Retinal pigment epithelial cell (primary cell): ENCODE results near the gene GRK5.

Experiments
- DNase-seq: peaks from one replicate; pipeline ENCODE4 v3.0.0-alpha.2; 2010; ENCODE audit warnings: low read depth
- H3K4me3 ChIP-seq: 2 replicates; pipeline ENCODE4 v1.5.1; 2011; ENCODE audit warnings: mild to moderate bottlenecking, low read length, control low read depth, moderate library complexity
- CTCF ChIP-seq: conservative IDR thresholded peaks from 2 replicates; pipeline ENCODE4 v1.5.1; 2011; ENCODE audit warnings: low read depth, low read length, control low read depth, inconsistent platforms

The GRK5 gene

GRCh38 chr10:119282446-119282845 is 75.1 kb downstream of the GRK5 start:
- no peak for DNase-seq
- H3K4me3 ChIP-seq = no peak overlapping the region
- no peak for TF ChIP-seq CTCF

GRCh38 chr10:119283387-119283786 is 76.0 kb downstream of the GRK5 start:
- no peak overlapping the region for H3K4me3 ChIP-seq
- TF ChIP-seq CTCF = no peak
- no peak for DNase-seq

GRCh38 chr10:119283818-119284217 is 76.4 kb downstream of the GRK5 start:
- no peak for DNase-seq
- TF ChIP-seq CTCF = no peak
- no peak overlapping the region for H3K4me3 ChIP-seq

- H3K4me3 ChIP-seq = no peak overlapping the region
- DNase-seq = no peak
- no peak for TF ChIP-seq CTCF
Observed at GRCh38 chr10:119284679-119285096, 77.3 kb downstream of the GRK5 start.

GRCh38 chr10:119285495-119286267 is 78.3 kb downstream of the GRK5 start:
- no peak overlapping the region for H3K4me3 ChIP-seq
- DNase-seq = no peak
- TF ChIP-seq CTCF = no peak

GRCh38 chr10:119286516-119286915 is 79.1 kb downstream of the GRK5 start:
- DNase-seq = no peak
- TF ChIP-seq CTCF = no peak
- H3K4me3 ChIP-seq = no peak overlapping the region

- TF ChIP-seq CTCF = no peak
- no peak overlapping the region for H3K4me3 ChIP-seq
- DNase-seq = no peak
Observed at GRCh38 chr10:119286983-119287633, 79.7 kb downstream of the GRK5 start.
